GM06990 (cell line): ENCODE results near the gene ASPDH.

Experiments used
- DNase-seq: peaks from one replicate; pipeline ENCODE4 v3.0.0-alpha.2; 2011; ENCODE audit not compliant: insufficient read length; ENCODE audit errors: extremely low read depth
- H3K27me3 ChIP-seq: replicated peaks from 2 replicates; pipeline ENCODE4 v1.6.0; 2011; ENCODE audit warnings: low read length; ENCODE audit not compliant: control insufficient read depth, insufficient read depth
- H3K36me3 ChIP-seq: 2 replicates; pipeline ENCODE4 v1.5.1; 2011; ENCODE audit warnings: low read length; ENCODE audit not compliant: control insufficient read depth, insufficient read depth
- H3K4me3 ChIP-seq: replicated peaks from 2 replicates; pipeline ENCODE4 v1.5.1; 2011; ENCODE audit warnings: low read depth, mild to moderate bottlenecking, control low read depth, low read length
- CTCF ChIP-seq: IDR thresholded peaks from 2 replicates; pipeline ENCODE4 v1.5.1; 2011; ENCODE audit warnings: low read length, control low read depth, mild to moderate bottlenecking, inconsistent platforms; ENCODE audit not compliant: insufficient read depth, poor library complexity, severe bottlenecking

Gene ASPDH

GRCh38 chr19:50507376-50507775 is 6.3 kb downstream of the ASPDH start:
- no peaks in the 10 kb centered on the region for H3K27me3 ChIP-seq
- no peaks in the 10 kb centered on the region; the same call in 1 of the 2 replicates for H3K36me3 ChIP-seq

GRCh38 chr19:50506700-50507099 is 7.0 kb downstream of the ASPDH start:
- Histone ChIP-seq H3K27me3 (no peaks in the 10 kb centered on the region), H3K4me3 (no peak overlapping the region), H3K36me3 (no peaks in the 10 kb centered on the region; the same call in 1 of the 2 replicates)
- no peak for DNase-seq
- TF ChIP-seq CTCF, result no peak

More at GRCh38 chr19:50507376-50507775, 6.3 kb downstream of the ASPDH start:
- TF ChIP-seq CTCF, result no peak
- no peak overlapping the region for H3K4me3 ChIP-seq
- no peak for DNase-seq

- DNase-seq, result no peak
- no peak for TF ChIP-seq CTCF
- no peak overlapping the region for H3K4me3 ChIP-seq
- no peaks in the 10 kb centered on the region for H3K27me3 ChIP-seq
- no peaks in the 10 kb centered on the region; the same call in 1 of the 2 replicates for H3K36me3 ChIP-seq
These were observed 7.7 kb downstream of the ASPDH start for GRCh38 chr19:50505856-50506611.

GRCh38 chr19:50501568-50502475 is 11.9 kb downstream of the ASPDH start:
- no peak for TF ChIP-seq CTCF
- Histone ChIP-seq H3K27me3 (no peaks in the 10 kb centered on the region), H3K4me3 (no peak overlapping the region), H3K36me3 (no peaks in the 10 kb centered on the region; the same call in 1 of the 2 replicates)
- DNase-seq, result no peak

- Histone ChIP-seq H3K27me3 (no peaks in the 10 kb centered on the region), H3K4me3 (no peak overlapping the region), H3K36me3 (no peaks in the 10 kb centered on the region; the same call in 1 of the 2 replicates)
- no peak for TF ChIP-seq CTCF
- DNase-seq, result no peak
These were observed 12.5 kb downstream of the ASPDH start for GRCh38 chr19:50501186-50501567.
